ENCODE measurements around the gene CYP11A1.
"Not testable (repeated sequence)": the region's sequence is repeated elsewhere in the genome, so short reads cannot be mapped to it uniquely, and the experiment has no call there.

Gene CYP11A1

DNA sequence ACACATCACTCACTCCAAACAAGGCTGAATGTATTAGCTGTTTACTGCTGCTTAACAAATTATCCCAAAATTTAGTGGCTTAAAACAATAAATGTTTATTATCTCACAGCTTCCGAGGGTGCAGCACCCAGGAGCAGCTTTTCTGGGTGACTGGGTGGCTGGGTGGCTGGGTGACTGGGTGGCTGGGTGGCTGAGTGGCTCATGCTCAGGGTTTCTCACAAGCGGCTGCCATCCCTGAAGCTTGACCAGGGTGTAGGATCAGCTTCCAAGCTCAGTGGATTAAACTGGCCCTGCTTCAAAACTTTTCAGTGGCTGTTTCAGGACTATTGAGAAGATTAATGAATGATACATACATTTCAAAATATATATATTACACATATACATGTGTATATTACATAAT lies 2.3 kb upstream of the CYP11A1 start:
- no peak for DNase-seq (ENCODE audit: low read depth, low spot score)
- no peak overlapping the region for H3K27ac ChIP-seq
- H3K9me3 ChIP-seq (ENCODE audit: low read depth, low read length): no peaks in the 10 kb centered on the region
- H3K4me3 ChIP-seq: no peak overlapping the region
- TF ChIP-seq POLR2AphosphoS5 (IDR thresholded peaks at IDR 0.05; ENCODE audit: borderline replicate concordance, low read depth, low read length) (no peak), FOXP2 (optimal IDR thresholded peaks at IDR 0.05; ENCODE audit: control extremely low read depth, extremely low read length, insufficient read depth) (no peak), EZH2 (IDR thresholded peaks at IDR 0.05) (no peak)
- H3K9ac ChIP-seq (ENCODE audit: insufficient read length): no peak overlapping the region
- no peaks in the 10 kb centered on the region for H3K36me3 ChIP-seq (ENCODE audit: insufficient read depth, low read length)

DNA sequence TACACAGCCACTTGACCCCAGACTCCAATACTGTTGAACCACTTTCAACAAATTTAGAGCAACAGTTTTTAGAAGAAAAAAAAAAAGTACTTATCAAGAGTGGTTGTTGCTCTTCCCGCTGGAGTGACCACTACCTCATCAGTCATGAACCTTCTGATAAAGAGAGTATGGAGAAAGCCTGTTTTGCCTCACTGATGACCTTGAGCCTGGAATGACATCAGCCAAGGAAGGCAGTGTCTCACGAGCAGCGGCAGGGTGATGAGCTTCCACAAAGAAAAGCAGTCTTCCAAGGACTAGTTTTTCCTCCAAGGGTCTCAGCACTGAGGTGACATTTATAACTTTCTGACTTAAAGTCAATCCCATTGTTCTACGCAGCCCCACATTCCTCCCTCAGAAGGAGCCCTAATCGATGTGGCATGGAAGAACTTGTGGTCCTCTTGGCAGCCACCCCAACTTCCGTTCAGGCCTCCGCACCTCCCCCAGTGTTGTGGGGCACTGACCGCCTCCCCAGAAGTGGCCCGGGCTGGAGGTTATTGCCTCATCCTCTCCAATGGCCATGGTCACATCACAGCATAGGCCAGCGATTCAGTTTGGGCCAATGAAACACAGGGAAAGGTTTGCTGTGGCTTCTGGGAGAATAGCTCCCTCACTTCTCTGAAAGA lies 1.8 kb upstream of the CYP11A1 start:
- DNase-seq (ENCODE audit: low read depth, low spot score): no peak
- no peak overlapping the region for H3K9ac ChIP-seq (ENCODE audit: insufficient read length)
- H3K36me3 ChIP-seq (ENCODE audit: insufficient read depth, low read length): no peaks in the 10 kb centered on the region
- no peak for TF ChIP-seq POLR2AphosphoS5 (IDR thresholded peaks at IDR 0.05; ENCODE audit: borderline replicate concordance, low read depth, low read length)
- H3K9me3 ChIP-seq (ENCODE audit: low read depth, low read length): no peaks in the 10 kb centered on the region
- no peak overlapping the region for H3K4me3 ChIP-seq
- H3K27ac ChIP-seq: no peak overlapping the region

DNA sequence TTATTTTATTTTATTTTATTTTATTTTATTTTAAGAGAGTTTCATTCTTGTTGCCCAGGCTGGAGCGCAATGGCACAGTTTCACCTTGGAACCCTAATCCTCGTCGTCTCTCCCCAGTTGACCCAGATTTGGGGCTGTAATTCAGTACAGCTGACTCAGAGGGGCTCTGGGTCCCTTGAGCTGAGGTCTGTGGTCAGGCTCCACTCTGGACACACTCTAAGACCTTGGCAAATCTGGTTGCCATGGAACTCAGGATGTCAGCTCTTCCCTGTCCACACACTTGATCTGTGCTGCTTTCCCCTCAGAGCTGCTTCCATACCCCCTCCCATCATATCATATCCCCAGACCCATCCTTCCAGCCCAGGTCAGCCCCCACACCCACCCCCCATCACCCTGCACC lies 675 bp upstream of the CYP11A1 start:
- no peaks in the 10 kb centered on the region for H3K9me3 ChIP-seq (ENCODE audit: low read depth, low read length)
- H3K36me3 ChIP-seq (ENCODE audit: insufficient read depth, low read length): no peaks in the 10 kb centered on the region
- no peak overlapping the region for H3K4me3 ChIP-seq
- no peak overlapping the region for H3K27ac ChIP-seq
- no peak for DNase-seq (ENCODE audit: low read depth, low spot score)
- TF ChIP-seq POLR2AphosphoS5 (IDR thresholded peaks at IDR 0.05; ENCODE audit: borderline replicate concordance, low read depth, low read length) (no peak), EZH2 (IDR thresholded peaks at IDR 0.05) (no peak), FOXP2 (optimal IDR thresholded peaks at IDR 0.05; ENCODE audit: control extremely low read depth, extremely low read length, insufficient read depth) (no peak)
- H3K9ac ChIP-seq (ENCODE audit: insufficient read length): no peak overlapping the region

DNA sequence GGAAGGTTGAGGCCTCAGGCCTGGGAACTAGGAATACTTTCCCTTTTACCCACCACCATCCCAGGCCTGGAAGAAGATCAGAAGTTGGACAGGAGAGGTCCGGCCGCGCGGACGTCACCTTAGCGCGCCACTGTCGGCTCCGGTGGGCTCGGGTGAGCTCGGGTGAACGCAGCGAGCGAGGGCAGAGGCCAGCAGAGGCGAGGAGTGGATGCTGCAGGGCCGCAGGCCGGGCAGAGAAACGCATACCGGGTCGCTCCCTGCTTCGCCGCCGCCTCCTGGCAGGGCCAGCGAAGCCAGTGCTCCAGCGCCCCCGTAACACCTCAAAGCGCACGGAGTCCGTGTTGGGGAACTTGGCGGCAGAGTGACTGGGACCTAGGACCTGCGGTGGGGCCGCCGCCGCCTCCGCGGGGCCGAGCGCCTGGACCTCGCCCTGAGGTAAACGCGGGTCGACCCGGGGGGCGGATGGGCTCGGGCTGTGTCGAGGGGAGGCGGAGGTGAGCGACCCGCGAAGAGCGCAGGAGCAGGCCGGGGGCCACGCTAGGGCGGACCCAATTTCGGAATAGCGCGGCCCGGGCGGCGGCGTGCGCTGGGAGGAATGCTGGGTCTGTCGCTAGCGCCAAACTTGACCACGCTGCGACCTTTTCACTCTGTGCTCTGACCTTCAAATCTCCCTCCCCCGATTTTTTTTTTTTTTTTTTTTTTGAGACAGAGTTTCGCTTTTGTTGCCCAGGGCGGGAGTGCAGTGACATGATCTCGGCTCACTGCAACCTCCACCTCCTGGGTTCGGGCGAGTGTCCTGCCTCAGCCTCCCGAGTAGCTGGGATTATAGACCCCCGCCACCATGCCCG lies 1.6 kb downstream of the CYP11A1 start:
- Histone ChIP-seq H3K36me3 (ENCODE audit: insufficient read depth, low read length) (no peaks in the 10 kb centered on the region), H3K4me3 (no peak overlapping the region), H3K27ac (no peak overlapping the region), H3K9ac (ENCODE audit: insufficient read length) (no peak overlapping the region), H3K9me3 (ENCODE audit: low read depth, low read length) (no peaks in the 10 kb centered on the region)
- TF ChIP-seq FOXP2 (optimal IDR thresholded peaks at IDR 0.05; ENCODE audit: control extremely low read depth, extremely low read length, insufficient read depth) (no peak), EZH2 (IDR thresholded peaks at IDR 0.05) (no peak), POLR2AphosphoS5 (IDR thresholded peaks at IDR 0.05; ENCODE audit: borderline replicate concordance, low read depth, low read length) (no peak)
- DNase-seq (ENCODE audit: low read depth, low spot score): no peak

DNA sequence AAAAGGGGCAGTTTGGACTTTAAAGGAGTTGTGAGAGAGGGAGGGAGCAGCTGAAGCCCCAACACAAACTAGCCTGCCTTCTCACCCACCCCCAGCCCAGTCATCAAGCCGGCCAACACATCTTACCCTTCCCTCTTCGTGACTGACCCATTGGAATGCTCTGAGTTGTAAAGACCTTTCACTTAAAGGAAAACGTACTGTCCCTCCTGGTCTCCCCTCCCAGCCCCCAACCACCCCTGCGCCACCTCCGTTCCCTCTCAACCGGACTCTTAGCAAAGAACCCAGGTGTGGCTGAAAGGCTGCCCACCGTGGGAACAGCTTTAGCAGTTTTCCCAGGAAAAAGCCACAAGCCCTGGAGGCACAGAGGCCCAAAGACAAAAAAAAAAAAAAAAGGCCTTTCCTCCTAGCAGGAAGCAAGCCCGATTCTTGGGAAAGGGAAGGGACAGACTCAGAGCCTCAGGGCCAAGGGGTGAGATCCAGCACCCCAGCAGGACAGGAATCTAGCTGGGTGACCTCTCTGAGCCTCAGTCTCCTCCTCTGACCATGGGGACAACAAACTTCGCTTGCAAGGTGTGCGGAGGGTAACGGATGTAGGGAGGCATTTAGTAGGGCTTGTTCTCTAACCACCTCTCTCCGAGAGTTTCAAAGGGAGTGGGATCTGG lies 2.4 kb downstream of the CYP11A1 start:
- no peak for TF ChIP-seq POLR2AphosphoS5 (IDR thresholded peaks at IDR 0.05; ENCODE audit: borderline replicate concordance, low read depth, low read length)
- no peak for TF ChIP-seq FOXP2 (optimal IDR thresholded peaks at IDR 0.05; ENCODE audit: control extremely low read depth, extremely low read length, insufficient read depth)
- TF ChIP-seq EZH2 (IDR thresholded peaks at IDR 0.05): no peak
- no peak overlapping the region for H3K4me3 ChIP-seq
- no peak overlapping the region for H3K9ac ChIP-seq (ENCODE audit: insufficient read length)
- no peak overlapping the region for H3K27ac ChIP-seq
- DNase-seq (ENCODE audit: low read depth, low spot score): no peak
- H3K36me3 ChIP-seq (ENCODE audit: insufficient read depth, low read length): no peaks in the 10 kb centered on the region
- no peaks in the 10 kb centered on the region for H3K9me3 ChIP-seq (ENCODE audit: low read depth, low read length)

DNA sequence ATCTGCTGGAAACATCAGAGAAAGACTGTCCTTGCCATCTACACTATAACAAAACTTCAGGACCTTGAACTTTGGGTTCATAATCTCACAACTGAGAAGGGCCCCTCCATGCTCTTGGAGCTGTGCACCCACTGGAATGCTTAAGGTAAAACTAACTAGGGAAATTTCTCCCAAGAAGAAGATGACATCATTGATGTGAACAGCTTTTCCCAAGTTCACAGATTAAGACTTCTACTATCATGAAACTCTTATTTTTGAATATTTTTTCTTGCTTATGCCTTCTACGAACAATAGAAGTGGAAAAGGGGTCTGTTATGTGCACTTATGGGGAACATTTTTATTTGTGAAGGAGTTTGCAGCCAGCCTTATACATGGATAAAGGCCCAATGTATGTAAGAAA lies 5.0 kb downstream of the CYP11A1 start:
- DNase-seq (ENCODE audit: low read depth, low spot score): no peak
- H3K9ac ChIP-seq (ENCODE audit: insufficient read length): no peak overlapping the region
- no peak overlapping the region for H3K4me3 ChIP-seq
- no peak overlapping the region for H3K27ac ChIP-seq
- TF ChIP-seq EZH2 (IDR thresholded peaks at IDR 0.05) (no peak), POLR2AphosphoS5 (IDR thresholded peaks at IDR 0.05; ENCODE audit: borderline replicate concordance, low read depth, low read length) (no peak), FOXP2 (optimal IDR thresholded peaks at IDR 0.05; ENCODE audit: control extremely low read depth, extremely low read length, insufficient read depth) (no peak)
- no peaks in the 10 kb centered on the region for H3K9me3 ChIP-seq (ENCODE audit: low read depth, low read length)
- no peaks in the 10 kb centered on the region for H3K36me3 ChIP-seq (ENCODE audit: insufficient read depth, low read length)

DNA sequence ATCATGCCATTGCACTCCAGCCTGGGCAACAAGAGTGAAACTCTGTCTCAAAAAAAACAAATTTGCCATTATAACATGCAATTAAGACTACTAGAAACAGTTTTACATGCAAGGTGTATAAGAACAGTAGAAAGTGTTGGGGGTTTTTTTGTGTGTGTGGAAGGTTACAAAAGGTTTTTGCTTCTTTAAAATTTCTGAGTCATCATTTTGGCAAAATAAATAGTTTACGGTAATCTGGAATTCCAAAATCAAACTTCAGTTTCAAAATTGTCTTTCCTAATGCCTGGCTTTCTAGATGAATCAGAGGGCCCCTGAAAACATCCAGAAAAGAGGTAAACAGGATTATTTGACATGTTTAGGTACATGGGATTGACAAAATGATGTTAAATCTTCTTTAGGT lies 6.6 kb downstream of the CYP11A1 start:
- H3K36me3 ChIP-seq (ENCODE audit: insufficient read depth, low read length); H3K9me3 ChIP-seq (ENCODE audit: low read depth, low read length); H3K4me3 ChIP-seq; DNase-seq (ENCODE audit: low read depth, low spot score); H3K9ac ChIP-seq (ENCODE audit: insufficient read length); H3K27ac ChIP-seq: not testable (repeated sequence)

DNA sequence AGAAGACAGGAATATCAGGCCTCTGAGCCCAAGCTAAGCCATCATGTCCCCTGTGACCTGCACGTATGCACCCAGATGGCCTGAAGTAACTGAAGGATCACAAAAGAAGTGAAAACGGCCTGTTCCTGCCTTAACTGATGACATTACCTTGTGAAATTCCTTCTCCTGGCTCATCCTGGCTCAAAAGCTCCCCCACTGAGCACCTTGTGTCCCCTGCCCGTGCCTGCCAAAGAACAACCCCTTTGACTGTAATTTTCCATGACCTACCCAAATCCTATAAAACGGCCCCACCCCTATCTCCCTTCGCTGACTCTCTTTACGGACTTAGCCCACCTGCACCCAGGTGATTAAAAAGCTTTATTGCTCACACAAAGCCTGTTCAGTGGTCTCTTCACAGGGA lies 8.1 kb downstream of the CYP11A1 start:
- not testable (repeated sequence) for H3K4me3 ChIP-seq; H3K9me3 ChIP-seq (ENCODE audit: low read depth, low read length); H3K9ac ChIP-seq (ENCODE audit: insufficient read length); H3K36me3 ChIP-seq (ENCODE audit: insufficient read depth, low read length); DNase-seq (ENCODE audit: low read depth, low spot score); H3K27ac ChIP-seq

DNA sequence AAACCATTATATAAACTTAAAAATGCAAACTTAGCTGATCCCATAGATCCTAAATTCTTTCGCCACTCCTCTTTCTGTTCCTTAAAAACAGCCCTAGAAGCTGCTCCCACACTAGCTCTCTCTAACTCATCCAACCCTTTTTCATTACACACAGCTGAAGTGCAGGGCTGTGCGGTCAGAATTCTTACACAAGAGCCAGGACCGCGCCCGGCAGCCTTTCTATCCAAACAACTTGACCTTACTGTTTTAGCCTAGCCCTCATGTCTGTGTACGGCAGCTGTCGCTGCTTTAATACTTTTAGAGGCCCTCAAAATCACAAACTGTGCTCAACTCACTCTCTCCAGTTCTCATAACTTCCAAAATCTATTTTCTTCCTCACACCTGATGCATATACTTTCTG lies 9.9 kb downstream of the CYP11A1 start:
- not testable (repeated sequence) for H3K4me3 ChIP-seq; H3K27ac ChIP-seq; H3K9me3 ChIP-seq (ENCODE audit: low read depth, low read length); DNase-seq (ENCODE audit: low read depth, low spot score); H3K9ac ChIP-seq (ENCODE audit: insufficient read length); H3K36me3 ChIP-seq (ENCODE audit: insufficient read depth, low read length)

DNA sequence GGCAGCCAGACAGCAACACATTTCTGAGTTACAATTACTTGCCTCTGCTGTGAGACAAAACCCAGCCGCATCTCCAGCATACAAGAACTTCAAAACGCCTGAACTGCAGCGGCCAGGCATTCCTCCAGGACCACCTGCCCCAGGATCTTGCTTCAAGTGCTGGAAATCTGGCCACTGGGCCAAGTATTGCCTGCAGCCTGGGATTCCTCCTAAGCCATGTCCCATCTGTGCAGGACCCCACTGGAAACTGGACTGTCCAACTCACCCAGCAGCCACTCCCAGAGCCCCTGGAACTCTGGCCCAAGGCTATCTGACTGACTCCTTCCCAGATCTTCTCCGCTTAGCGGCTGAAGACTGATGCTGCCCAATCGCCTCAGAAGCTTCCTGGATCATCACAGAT lies 11.4 kb downstream of the CYP11A1 start:
- not testable (repeated sequence) for H3K9me3 ChIP-seq (ENCODE audit: low read depth, low read length); H3K9ac ChIP-seq (ENCODE audit: insufficient read length); H3K27ac ChIP-seq; DNase-seq (ENCODE audit: low read depth, low spot score); H3K4me3 ChIP-seq; H3K36me3 ChIP-seq (ENCODE audit: insufficient read depth, low read length)

DNA sequence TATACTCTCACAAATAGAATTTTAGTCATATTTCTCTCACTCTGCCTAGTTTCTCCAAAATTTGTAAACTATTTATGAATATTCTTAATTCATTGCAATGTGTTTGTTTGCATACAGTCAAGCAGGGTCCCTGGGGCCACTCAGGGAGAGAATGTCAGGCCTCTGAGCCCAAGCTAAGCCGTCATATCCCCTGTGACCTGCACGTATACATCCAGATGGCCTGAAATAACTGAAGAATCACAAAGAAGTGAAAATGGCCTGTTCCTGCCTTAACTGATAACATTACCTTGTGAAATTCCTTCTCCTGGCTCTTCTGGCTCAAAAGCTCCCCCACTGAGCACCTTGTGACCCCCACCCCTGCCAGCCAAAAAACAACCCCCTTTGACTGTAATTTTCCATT lies 13.5 kb downstream of the CYP11A1 start:
- H3K36me3 ChIP-seq (ENCODE audit: insufficient read depth, low read length); H3K9ac ChIP-seq (ENCODE audit: insufficient read length); H3K9me3 ChIP-seq (ENCODE audit: low read depth, low read length); DNase-seq (ENCODE audit: low read depth, low spot score); H3K27ac ChIP-seq; H3K4me3 ChIP-seq: not testable (repeated sequence)

Measured in SK-N-MC (cell line).